ENCODE data around the gene SLC25A25. TPM values are rescaled to one million over a fixed set of nuclear protein-coding genes. Genes with fewer than 3 reads are reported as not detected.

Gene SLC25A25
- total RNA-seq, 3 donors from 2014 or later = 27.2 to 43.9 (median 33.1) TPM

GRCh38 chr9:128118472-128118857 is 50.4 kb downstream of the SLC25A25 start:
- H3K36me3 ChIP-seq = peaks cover 6% of the 10 kb centered on the region
- DNase-seq (ENCODE audit: low spot score in 2 of 2) = no peak

GRCh38 chr9:128118971-128119665 is 51.1 kb downstream of the SLC25A25 start:
- TF ChIP-seq CTCF (IDR thresholded peaks at IDR 0.05) (no peak), POLR2AphosphoS5 (IDR thresholded peaks at IDR 0.05) (no peak), POLR2A (IDR thresholded peaks at IDR 0.05) (no peak)
- Histone ChIP-seq H3K9me3 (no peaks in the 10 kb centered on the region), H3K27ac (no peak overlapping the region), H3K27me3 (no peaks in the 10 kb centered on the region), H3K4me1 (no peaks in the 10 kb centered on the region), H3K4me3 (no peak overlapping the region), H3K36me3 (peaks cover 6% of the 10 kb centered on the region)
- no peak for DNase-seq (ENCODE audit: low spot score in 2 of 2)
- intact Hi-C loops (cut with DNase I; ENCODE audit: low total_unique reads) = no loop called here

More at GRCh38 chr9:128118472-128118857, 50.4 kb downstream of the SLC25A25 start:
- Histone ChIP-seq H3K27me3 (no peaks in the 10 kb centered on the region), H3K4me1 (no peaks in the 10 kb centered on the region), H3K4me3 (no peak overlapping the region), H3K9me3 (no peaks in the 10 kb centered on the region), H3K27ac (no peak overlapping the region)
- TF ChIP-seq POLR2AphosphoS5 (IDR thresholded peaks at IDR 0.05) (no peak), CTCF (IDR thresholded peaks at IDR 0.05) (no peak), POLR2A (IDR thresholded peaks at IDR 0.05) (no peak)
- intact Hi-C loops (cut with DNase I; ENCODE audit: low total_unique reads) = no loop called here

GRCh38 chr9:128120061-128120740 is 52.2 kb downstream of the SLC25A25 start:
- no peak for DNase-seq (ENCODE audit: low spot score in 2 of 2)
- TF ChIP-seq CTCF (IDR thresholded peaks at IDR 0.05) (no peak), POLR2A (IDR thresholded peaks at IDR 0.05) (no peak), POLR2AphosphoS5 (IDR thresholded peaks at IDR 0.05) (no peak)
- Histone ChIP-seq H3K27ac (no peak overlapping the region), H3K9me3 (no peaks in the 10 kb centered on the region), H3K4me3 (no peak overlapping the region), H3K4me1 (peaks cover 2 to 7% of the 10 kb centered on the region in 2 donors), H3K27me3 (no peaks in the 10 kb centered on the region), H3K36me3 (peaks cover 6% of the 10 kb centered on the region)
- intact Hi-C loops (cut with DNase I; ENCODE audit: low total_unique reads) = no loop called here

GRCh38 chr9:128120741-128121465 is 52.9 kb downstream of the SLC25A25 start:
- Histone ChIP-seq H3K4me1 (peaks cover 4 to 13% of the 10 kb centered on the region in 2 donors), H3K27ac (no peak overlapping the region), H3K4me3 (no peak overlapping the region), H3K27me3 (no peaks in the 10 kb centered on the region), H3K9me3 (no peaks in the 10 kb centered on the region), H3K36me3 (peaks cover 6% of the 10 kb centered on the region)
- TF ChIP-seq CTCF (IDR thresholded peaks at IDR 0.05) (no peak), POLR2A (IDR thresholded peaks at IDR 0.05) (no peak), POLR2AphosphoS5 (IDR thresholded peaks at IDR 0.05) (no peak)
- no peak for DNase-seq (ENCODE audit: low spot score in 2 of 2)
- intact Hi-C loops (cut with DNase I; ENCODE audit: low total_unique reads) = no loop called here

GRCh38 chr9:128121466-128121810 is 53.4 kb downstream of the SLC25A25 start:
- Histone ChIP-seq H3K36me3 (peaks cover 6% of the 10 kb centered on the region), H3K9me3 (no peaks in the 10 kb centered on the region)
- TF ChIP-seq POLR2AphosphoS5 (IDR thresholded peaks at IDR 0.05) = no peak
- no peak for TF ChIP-seq POLR2A (IDR thresholded peaks at IDR 0.05)
- TF ChIP-seq CTCF (IDR thresholded peaks at IDR 0.05) = no peak

More at GRCh38 chr9:128121466-128121810, 53.4 kb downstream of the SLC25A25 start:
- no peak overlapping the region for H3K4me3 ChIP-seq
- DNase-seq (ENCODE audit: low spot score in 2 of 2) = no peak
- intact Hi-C loops (cut with DNase I; ENCODE audit: low total_unique reads) = no loop called here
- H3K4me1 ChIP-seq = peaks cover 4 to 16% of the 10 kb centered on the region in 2 donors
- no peak overlapping the region for H3K27ac ChIP-seq
- H3K27me3 ChIP-seq = no peaks in the 10 kb centered on the region
